DOHH2 (cell line): ENCODE results near the gene GALK2.

Source experiments
- CTCF ChIP-seq: fragments of 200-600 bp; sonication (generic); IDR thresholded peaks from one replicate; pipeline ENCODE4 v1.5.1; 2014; ENCODE audit warnings: antibody characterized with exemption, mild to moderate bottlenecking, low read depth, low read length; ENCODE audit not compliant: poor library complexity, severe bottlenecking
- EZH2phosphoT487 ChIP-seq: fragments of 200-600 bp; sonication (generic); IDR thresholded peaks from 2 replicates; pipeline ENCODE4 v1.6.1; 2017; ENCODE audit warnings: borderline replicate concordance, mild to moderate bottlenecking, antibody characterized with exemption, low read length, moderate library complexity, mixed read lengths

GRCh38 chr15:49366496-49366895, 196.4 kb downstream of the GALK2 start:
- TF ChIP-seq CTCF (no peak), EZH2phosphoT487 (no peak)
